RWPE2 (cell line): ENCODE data around the gene TMEM132E.

Experiments used
- ATAC-seq: fragments of 200-7000 bp; cut with Tn5 transposase; 3 replicates; pipeline ENCODE4 v1.9.1; 2021; ENCODE audit warnings: low read depth
- DNase-seq: peaks from one replicate; pipeline ENCODE4 v3.0.0-alpha.2; 2020; ENCODE audit warnings: low spot score
- H3K27ac ChIP-seq: fragments of 450-650 bp; 2 replicates; pipeline ENCODE4 v1.5.1; 2017; ENCODE audit warnings: mild to moderate bottlenecking; ENCODE audit not compliant: poor library complexity, severe bottlenecking
- H3K27me3 ChIP-seq: fragments of 250-450 bp; sonication (Bioruptor Pico); 2 replicates; pipeline ENCODE4 v1.5.1; 2021; ENCODE audit warnings: mild to moderate bottlenecking, moderate library complexity; ENCODE audit not compliant: insufficient read depth, poor library complexity, severe bottlenecking
- H3K36me3 ChIP-seq: fragments of 250-450 bp; sonication (Bioruptor Pico); 2 replicates; pipeline ENCODE4 v1.5.1; 2020; ENCODE audit warnings: low read depth, mild to moderate bottlenecking, moderate library complexity
- H3K4me1 ChIP-seq: fragments of 250-450 bp; sonication (Bioruptor Pico); 2 replicates; pipeline ENCODE4 v1.5.1; 2021; ENCODE audit warnings: mild to moderate bottlenecking, moderate library complexity; ENCODE audit not compliant: insufficient read depth, poor library complexity, severe bottlenecking
- H3K4me3 ChIP-seq: fragments of 250-450 bp; sonication (Bioruptor Pico); 2 replicates; pipeline ENCODE4 v1.5.1; 2021; ENCODE audit warnings: mild to moderate bottlenecking, moderate library complexity; ENCODE audit not compliant: severe bottlenecking
- H3K9me3 ChIP-seq: fragments of 250-450 bp; sonication (Bioruptor Pico); 2 replicates; pipeline ENCODE4 v1.5.1; 2021; ENCODE audit warnings: mild to moderate bottlenecking, moderate library complexity; ENCODE audit not compliant: severe bottlenecking
- TF ChIP-seq, protein P1 (sequence below): fragments of 450-650 bp; IDR thresholded peaks from one replicate; pipeline ENCODE4 v1.5.1; 2017; ENCODE audit warnings: mild to moderate bottlenecking, moderate library complexity; ENCODE audit not compliant: poor library complexity, severe bottlenecking

Gene TMEM132E

GRCh38 chr17:34615326-34615725 is 35.9 kb downstream of the TMEM132E start:
- TF ChIP-seq, protein P1, sequence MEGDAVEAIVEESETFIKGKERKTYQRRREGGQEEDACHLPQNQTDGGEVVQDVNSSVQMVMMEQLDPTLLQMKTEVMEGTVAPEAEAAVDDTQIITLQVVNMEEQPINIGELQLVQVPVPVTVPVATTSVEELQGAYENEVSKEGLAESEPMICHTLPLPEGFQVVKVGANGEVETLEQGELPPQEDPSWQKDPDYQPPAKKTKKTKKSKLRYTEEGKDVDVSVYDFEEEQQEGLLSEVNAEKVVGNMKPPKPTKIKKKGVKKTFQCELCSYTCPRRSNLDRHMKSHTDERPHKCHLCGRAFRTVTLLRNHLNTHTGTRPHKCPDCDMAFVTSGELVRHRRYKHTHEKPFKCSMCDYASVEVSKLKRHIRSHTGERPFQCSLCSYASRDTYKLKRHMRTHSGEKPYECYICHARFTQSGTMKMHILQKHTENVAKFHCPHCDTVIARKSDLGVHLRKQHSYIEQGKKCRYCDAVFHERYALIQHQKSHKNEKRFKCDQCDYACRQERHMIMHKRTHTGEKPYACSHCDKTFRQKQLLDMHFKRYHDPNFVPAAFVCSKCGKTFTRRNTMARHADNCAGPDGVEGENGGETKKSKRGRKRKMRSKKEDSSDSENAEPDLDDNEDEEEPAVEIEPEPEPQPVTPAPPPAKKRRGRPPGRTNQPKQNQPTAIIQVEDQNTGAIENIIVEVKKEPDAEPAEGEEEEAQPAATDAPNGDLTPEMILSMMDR: no peak
- no peaks in the 10 kb centered on the region for H3K4me1 ChIP-seq
- no peak for ATAC-seq

DNA sequence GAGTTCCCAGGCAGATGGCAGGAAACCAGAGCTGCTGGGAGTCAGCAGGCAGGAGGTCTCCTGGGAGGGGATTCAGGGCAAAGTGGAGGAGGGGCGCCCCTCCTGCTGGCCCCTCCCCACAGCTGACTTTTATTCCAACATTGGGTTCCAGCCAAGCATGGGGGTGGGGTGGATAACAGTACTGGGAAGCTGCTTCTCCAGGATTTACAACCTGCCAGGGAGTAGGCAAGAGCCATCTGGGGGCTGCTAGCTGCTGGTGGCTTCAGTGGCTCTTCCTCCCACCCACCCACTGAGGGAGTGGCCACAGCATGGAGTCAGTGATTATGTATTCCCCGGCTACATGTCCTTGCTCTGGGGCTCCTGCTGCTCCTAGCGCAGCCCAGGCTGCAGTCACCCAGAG is 36.8 kb downstream of the TMEM132E start:
- no peak for ATAC-seq
- Histone ChIP-seq H3K36me3 (no peaks in the 10 kb centered on the region), H3K9me3 (no peaks in the 10 kb centered on the region), H3K27me3 (peaks cover 9% of the 10 kb centered on the region), H3K4me3 (no peak overlapping the region), H3K27ac (no peak overlapping the region), H3K4me1 (no peaks in the 10 kb centered on the region)
- TF ChIP-seq, protein P1: no peak
- DNase-seq: no peak

More at GRCh38 chr17:34615326-34615725, 35.9 kb downstream of the TMEM132E start:
- Histone ChIP-seq H3K27me3 (peaks cover 9% of the 10 kb centered on the region), H3K4me3 (no peak overlapping the region), H3K36me3 (no peaks in the 10 kb centered on the region), H3K27ac (no peak overlapping the region), H3K9me3 (no peaks in the 10 kb centered on the region)
- DNase-seq: no peak

GRCh38 chr17:34617398-34617797 is 38.0 kb downstream of the TMEM132E start:
- Histone ChIP-seq H3K27ac (no peak overlapping the region), H3K36me3 (no peaks in the 10 kb centered on the region), H3K4me3 (no peak overlapping the region), H3K9me3 (no peaks in the 10 kb centered on the region), H3K4me1 (no peaks in the 10 kb centered on the region), H3K27me3 (peaks cover 9% of the 10 kb centered on the region)
- ATAC-seq: no peak
- no peak for DNase-seq
- TF ChIP-seq, protein P1: no peak

- Histone ChIP-seq H3K4me3 (no peak overlapping the region), H3K27ac (no peak overlapping the region), H3K9me3 (no peaks in the 10 kb centered on the region), H3K27me3 (peaks cover 21% of the 10 kb centered on the region), H3K4me1 (no peaks in the 10 kb centered on the region), H3K36me3 (no peaks in the 10 kb centered on the region)
- ATAC-seq (no peak), DNase-seq (no peak)
- TF ChIP-seq, protein P1: no peak
Observed at GRCh38 chr17:34619687-34620217, 40.4 kb downstream of the TMEM132E start.

DNA sequence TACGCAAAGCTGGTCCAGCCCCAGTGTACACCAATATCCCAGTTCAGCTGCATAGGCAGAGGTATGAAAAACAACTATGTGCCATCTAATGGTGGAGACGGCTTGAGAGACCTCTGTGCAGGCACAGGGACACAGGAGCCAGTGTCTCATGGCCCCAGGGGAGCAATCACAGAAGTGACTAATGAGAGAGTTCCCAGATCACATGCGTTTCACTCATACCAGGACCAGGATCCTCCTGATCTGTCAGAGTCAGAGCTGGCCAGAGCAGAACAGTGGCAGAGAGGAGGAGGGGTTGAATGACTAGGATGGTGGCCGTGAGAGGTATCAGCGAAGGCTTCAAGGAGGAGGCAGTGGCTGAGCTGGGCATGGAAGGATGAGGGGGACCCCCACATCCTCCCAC is 41.1 kb downstream of the TMEM132E start:
- Histone ChIP-seq H3K27ac (no peak overlapping the region), H3K27me3 (peaks cover 28% of the 10 kb centered on the region), H3K4me3 (no peak overlapping the region), H3K36me3 (no peaks in the 10 kb centered on the region), H3K9me3 (no peaks in the 10 kb centered on the region), H3K4me1 (no peaks in the 10 kb centered on the region)
- DNase-seq: no peak
- ATAC-seq: no peak
- TF ChIP-seq, protein P1: no peak
